Measurements from ENCODE around the gene RAI14.

DNA sequence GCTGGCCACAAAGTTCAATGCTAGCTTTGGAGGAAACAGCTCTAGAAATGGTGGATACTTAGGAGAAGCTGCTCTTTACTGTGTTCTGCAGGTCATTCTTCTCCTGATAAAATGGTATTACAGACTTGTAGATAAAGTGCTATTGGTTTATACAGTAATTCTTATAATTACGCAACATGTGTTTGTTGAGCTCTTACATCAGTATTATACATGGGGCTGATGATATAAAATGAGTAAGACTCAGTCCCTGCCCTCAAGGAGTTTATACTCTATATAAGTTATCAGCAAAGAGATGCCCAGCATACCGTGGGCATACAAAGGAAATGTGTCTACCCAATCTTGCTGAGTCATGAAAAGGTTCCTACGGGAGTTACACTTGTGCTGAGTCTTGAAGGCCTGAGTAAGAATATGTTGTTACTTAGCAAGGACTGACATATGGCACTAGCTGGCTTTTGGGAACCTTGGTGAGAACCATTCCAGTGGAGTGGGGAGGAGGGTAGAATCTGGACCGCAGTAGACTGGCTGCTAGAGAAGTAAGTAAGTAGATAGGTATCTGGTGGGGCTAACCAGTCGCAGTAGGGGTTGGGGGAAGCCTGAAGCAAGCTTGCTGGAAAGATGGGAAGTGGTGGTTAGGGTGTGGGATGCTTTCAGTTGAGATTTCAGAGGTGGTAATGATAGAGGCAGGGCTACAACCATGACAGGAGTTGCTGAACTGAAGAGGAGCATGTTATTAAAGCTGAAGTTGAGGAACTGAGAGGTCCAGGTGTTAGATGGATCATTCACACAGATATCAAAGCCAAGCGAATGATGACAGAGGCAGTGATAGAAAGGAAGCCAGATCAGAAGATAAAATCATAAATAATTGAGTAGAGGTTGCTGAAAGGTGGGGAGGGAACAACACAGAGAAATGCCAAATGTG is 171.7 kb downstream of the RAI14 start:
- TF ChIP-seq, protein P1, sequence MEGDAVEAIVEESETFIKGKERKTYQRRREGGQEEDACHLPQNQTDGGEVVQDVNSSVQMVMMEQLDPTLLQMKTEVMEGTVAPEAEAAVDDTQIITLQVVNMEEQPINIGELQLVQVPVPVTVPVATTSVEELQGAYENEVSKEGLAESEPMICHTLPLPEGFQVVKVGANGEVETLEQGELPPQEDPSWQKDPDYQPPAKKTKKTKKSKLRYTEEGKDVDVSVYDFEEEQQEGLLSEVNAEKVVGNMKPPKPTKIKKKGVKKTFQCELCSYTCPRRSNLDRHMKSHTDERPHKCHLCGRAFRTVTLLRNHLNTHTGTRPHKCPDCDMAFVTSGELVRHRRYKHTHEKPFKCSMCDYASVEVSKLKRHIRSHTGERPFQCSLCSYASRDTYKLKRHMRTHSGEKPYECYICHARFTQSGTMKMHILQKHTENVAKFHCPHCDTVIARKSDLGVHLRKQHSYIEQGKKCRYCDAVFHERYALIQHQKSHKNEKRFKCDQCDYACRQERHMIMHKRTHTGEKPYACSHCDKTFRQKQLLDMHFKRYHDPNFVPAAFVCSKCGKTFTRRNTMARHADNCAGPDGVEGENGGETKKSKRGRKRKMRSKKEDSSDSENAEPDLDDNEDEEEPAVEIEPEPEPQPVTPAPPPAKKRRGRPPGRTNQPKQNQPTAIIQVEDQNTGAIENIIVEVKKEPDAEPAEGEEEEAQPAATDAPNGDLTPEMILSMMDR (IDR thresholded peaks at IDR 0.05; ENCODE audit: low read depth, low read length): no peak
- no peak for TF ChIP-seq EZH2phosphoT487 (IDR thresholded peaks at IDR 0.05; ENCODE audit: low read depth)

Measured in OCI-LY3 (cell line).